RWPE2 (cell line): ENCODE results near the gene FRK.
A peak's percentile ranks its signal among the peaks of the same experiment; 100 is the strongest.

Source experiments
- ATAC-seq: fragments of 200-7000 bp; cut with Tn5 transposase; 3 replicates; pipeline ENCODE4 v1.9.1; 2021; ENCODE audit warnings: low read depth
- DNase-seq: peaks from one replicate; pipeline ENCODE4 v3.0.0-alpha.2; 2020; ENCODE audit warnings: low spot score
- H3K27ac ChIP-seq: fragments of 450-650 bp; 2 replicates; pipeline ENCODE4 v1.5.1; 2017; ENCODE audit warnings: mild to moderate bottlenecking; ENCODE audit not compliant: poor library complexity, severe bottlenecking
- H3K27me3 ChIP-seq: fragments of 250-450 bp; sonication (Bioruptor Pico); 2 replicates; pipeline ENCODE4 v1.5.1; 2021; ENCODE audit warnings: mild to moderate bottlenecking, moderate library complexity; ENCODE audit not compliant: insufficient read depth, poor library complexity, severe bottlenecking
- H3K36me3 ChIP-seq: fragments of 250-450 bp; sonication (Bioruptor Pico); 2 replicates; pipeline ENCODE4 v1.5.1; 2020; ENCODE audit warnings: low read depth, mild to moderate bottlenecking, moderate library complexity
- H3K4me1 ChIP-seq: fragments of 250-450 bp; sonication (Bioruptor Pico); 2 replicates; pipeline ENCODE4 v1.5.1; 2021; ENCODE audit warnings: mild to moderate bottlenecking, moderate library complexity; ENCODE audit not compliant: insufficient read depth, poor library complexity, severe bottlenecking
- H3K4me3 ChIP-seq: fragments of 250-450 bp; sonication (Bioruptor Pico); 2 replicates; pipeline ENCODE4 v1.5.1; 2021; ENCODE audit warnings: mild to moderate bottlenecking, moderate library complexity; ENCODE audit not compliant: severe bottlenecking
- H3K9me3 ChIP-seq: fragments of 250-450 bp; sonication (Bioruptor Pico); 2 replicates; pipeline ENCODE4 v1.5.1; 2021; ENCODE audit warnings: mild to moderate bottlenecking, moderate library complexity; ENCODE audit not compliant: severe bottlenecking
- CTCF ChIP-seq: fragments of 450-650 bp; IDR thresholded peaks from one replicate; pipeline ENCODE4 v1.5.1; 2017; ENCODE audit warnings: mild to moderate bottlenecking, moderate library complexity; ENCODE audit not compliant: poor library complexity, severe bottlenecking

FRK gene

DNA sequence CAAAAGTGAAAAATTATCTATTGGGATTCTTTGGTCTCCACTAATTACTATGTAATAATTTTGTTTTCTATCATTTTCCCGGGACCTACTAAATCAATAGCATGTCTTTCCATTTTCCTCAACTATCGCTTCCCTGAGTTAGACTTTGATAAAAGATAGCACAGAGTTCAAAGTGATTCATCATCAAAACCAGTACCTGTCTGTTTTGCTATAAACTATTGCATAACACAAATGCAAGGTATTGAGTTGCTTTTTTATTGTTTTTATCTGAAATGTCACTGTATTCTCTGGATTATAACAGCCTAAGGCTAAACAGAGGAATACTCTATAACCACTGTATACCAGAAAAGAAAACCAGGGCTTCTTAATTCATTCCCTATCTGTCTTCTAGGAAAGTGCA is 19.7 kb downstream of the FRK start:
- DNase-seq: no peak
- Histone ChIP-seq H3K4me3 (no peak overlapping the region), H3K4me1 (no peaks in the 10 kb centered on the region), H3K9me3 (no peaks in the 10 kb centered on the region), H3K27ac (no peak overlapping the region), H3K27me3 (no peaks in the 10 kb centered on the region), H3K36me3 (no peaks in the 10 kb centered on the region)
- no peak for ATAC-seq
- no peak for TF ChIP-seq CTCF

GRCh38 chr6:116036885-116037284 is 23.8 kb downstream of the FRK start:
- H3K27me3 ChIP-seq: no peaks in the 10 kb centered on the region
- H3K36me3 ChIP-seq: no peaks in the 10 kb centered on the region
- TF ChIP-seq CTCF: no peak
- DNase-seq (no peak), ATAC-seq (peak; percentile 73)
- no peaks in the 10 kb centered on the region for H3K9me3 ChIP-seq
- H3K4me1 ChIP-seq: peaks cover 5% of the 10 kb centered on the region
- no peak overlapping the region for H3K27ac ChIP-seq
- H3K4me3 ChIP-seq: no peak overlapping the region

- H3K36me3 ChIP-seq: no peaks in the 10 kb centered on the region
- no peaks in the 10 kb centered on the region for H3K27me3 ChIP-seq
- no peak overlapping the region for H3K27ac ChIP-seq
- no peak overlapping the region for H3K4me3 ChIP-seq
- no peak for DNase-seq
- no peaks in the 10 kb centered on the region for H3K9me3 ChIP-seq
- no peak for ATAC-seq
- no peak for TF ChIP-seq CTCF
- peaks cover 5% of the 10 kb centered on the region for H3K4me1 ChIP-seq
Measured at GRCh38 chr6:116036075-116036773, 24.5 kb downstream of the FRK start.

DNA sequence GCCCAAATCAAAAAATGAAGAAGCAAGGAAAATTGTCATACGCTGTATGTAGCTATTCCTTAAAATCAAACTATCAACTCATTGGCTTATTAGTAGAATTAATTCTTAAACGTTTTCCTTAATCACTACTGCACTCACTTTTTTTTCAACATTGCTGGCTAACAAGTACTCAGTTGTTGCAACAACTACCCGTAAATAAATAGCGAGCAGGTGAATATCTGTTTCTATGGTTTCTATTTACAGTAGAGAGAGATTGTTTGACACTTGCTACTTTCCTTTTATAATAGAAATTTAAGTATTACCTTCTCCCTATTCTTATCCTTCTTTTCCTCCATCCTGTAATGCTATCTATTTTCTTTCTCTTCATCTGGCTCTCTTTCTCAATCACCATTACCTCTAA is 25.1 kb downstream of the FRK start:
- ATAC-seq (no peak), DNase-seq (no peak)
- Histone ChIP-seq H3K27ac (no peak overlapping the region), H3K27me3 (no peaks in the 10 kb centered on the region), H3K4me1 (peaks cover 5% of the 10 kb centered on the region), H3K36me3 (no peaks in the 10 kb centered on the region), H3K9me3 (no peaks in the 10 kb centered on the region), H3K4me3 (no peak overlapping the region)
- no peak for TF ChIP-seq CTCF

DNA sequence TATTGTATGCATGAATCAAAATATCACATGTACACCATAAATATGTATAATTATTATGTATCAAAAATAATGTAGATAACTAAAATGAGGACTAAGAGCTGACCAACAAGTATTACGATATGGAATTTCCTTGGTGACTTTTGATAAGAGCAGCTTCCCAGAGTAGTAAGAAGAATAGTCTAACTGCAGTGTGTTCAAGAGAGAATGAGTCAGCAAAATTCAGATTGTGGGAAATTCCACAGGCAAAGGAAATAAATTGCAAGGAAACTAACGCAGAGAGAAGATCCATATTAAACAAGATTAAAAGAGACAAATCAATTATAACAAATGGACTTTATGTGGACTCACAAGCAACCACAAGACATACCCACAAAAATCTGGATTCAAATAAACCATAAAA is 26.4 kb downstream of the FRK start:
- DNase-seq (no peak), ATAC-seq (no peak)
- Histone ChIP-seq H3K36me3 (no peaks in the 10 kb centered on the region), H3K4me3 (no peak overlapping the region), H3K4me1 (peaks cover 5% of the 10 kb centered on the region), H3K27ac (no peak overlapping the region), H3K9me3 (no peaks in the 10 kb centered on the region), H3K27me3 (no peaks in the 10 kb centered on the region)
- no peak for TF ChIP-seq CTCF
